COLO668 (cell line): ENCODE results near the gene SLCO2A1.

Source experiments
- DNase-seq: peaks from one replicate; lab custom pipeline; 2025; ENCODE audit not compliant: unreplicated experiment; lab: John Stamatoyannopoulos, UW

Gene SLCO2A1

GRCh38 chr3:133956353-133956752 is 73.4 kb downstream of the SLCO2A1 start:
- no peak for DNase-seq

GRCh38 chr3:133955892-133956291 is 73.8 kb downstream of the SLCO2A1 start:
- DNase-seq, result peak; percentile 1

GRCh38 chr3:133954717-133955360 is 74.9 kb downstream of the SLCO2A1 start:
- no peak for DNase-seq

- DNase-seq, result no peak
Observed at GRCh38 chr3:133953297-133953696, 76.4 kb downstream of the SLCO2A1 start.

- no peak for DNase-seq
Observed at GRCh38 chr3:133949438-133949837, 80.3 kb downstream of the SLCO2A1 start.

GRCh38 chr3:133948996-133949395 is 80.7 kb downstream of the SLCO2A1 start:
- DNase-seq, result no peak

- DNase-seq, result no peak
Observed at GRCh38 chr3:133948131-133948810, 81.5 kb downstream of the SLCO2A1 start.

GRCh38 chr3:133945381-133946095 is 84.2 kb downstream of the SLCO2A1 start:
- DNase-seq, result no peak

GRCh38 chr3:133944641-133945380 is 84.9 kb downstream of the SLCO2A1 start:
- DNase-seq, result no peak

GRCh38 chr3:133944181-133944580 is 85.5 kb downstream of the SLCO2A1 start:
- no peak for DNase-seq

GRCh38 chr3:133943639-133944141 is 86.0 kb downstream of the SLCO2A1 start:
- no peak for DNase-seq

GRCh38 chr3:133943031-133943535 is 86.6 kb downstream of the SLCO2A1 start:
- no peak for DNase-seq

GRCh38 chr3:133941415-133941821 is 88.3 kb downstream of the SLCO2A1 start:
- no peak for DNase-seq

GRCh38 chr3:133940536-133940935 is 89.2 kb downstream of the SLCO2A1 start:
- DNase-seq, result no peak

- DNase-seq, result no peak
Observed at GRCh38 chr3:133939463-133939835, 90.3 kb downstream of the SLCO2A1 start.

GRCh38 chr3:133938770-133939462 is 90.8 kb downstream of the SLCO2A1 start:
- no peak for DNase-seq

GRCh38 chr3:133937756-133938601 is 91.7 kb downstream of the SLCO2A1 start:
- no peak for DNase-seq

GRCh38 chr3:133937061-133937686 is 92.6 kb downstream of the SLCO2A1 start:
- DNase-seq, result no peak
